ENCODE measurements around the gene WDFY3. TPM values are rescaled to one million over a fixed set of nuclear protein-coding genes. Genes with fewer than 3 reads are reported as not detected.

The WDFY3 gene
- total and polyA plus RNA-seq, 2 of the 4 experiments (the other 2 are of a cell fraction): 12.5 to 58.1 TPM

DNA sequence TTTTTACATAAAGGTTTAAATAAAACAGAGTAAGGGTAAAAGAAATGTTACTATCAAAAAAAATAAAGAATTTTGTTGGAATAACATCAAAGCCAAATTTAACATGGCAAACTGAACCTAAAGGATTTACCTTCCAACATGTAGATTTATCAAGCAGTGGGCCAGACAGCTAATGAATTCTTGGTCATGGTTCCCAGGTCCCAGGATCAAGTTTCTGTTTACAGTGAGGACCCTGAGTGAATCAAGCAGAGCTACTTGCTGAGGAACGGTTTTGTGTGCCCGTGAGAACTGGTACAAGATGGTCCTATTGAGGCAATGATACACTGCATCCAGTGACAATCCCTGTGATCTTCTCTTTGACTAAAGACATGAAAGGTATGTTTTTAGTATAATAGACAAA lies 226.4 kb downstream of the WDFY3 start:
- H3K27ac ChIP-seq (ENCODE audit: insufficient read depth, low read length): no peak overlapping the region
- H2AFZ ChIP-seq (replicated peaks; ENCODE audit: low read length, poor library complexity): no peak overlapping the region
- no peak overlapping the region for H2AK5ac ChIP-seq (ENCODE audit: low read depth, low read length)
- no peak overlapping the region for H4K5ac ChIP-seq (ENCODE audit: low read depth, low read length)
- H4K20me1 ChIP-seq (ENCODE audit: insufficient read depth, low read length): no peaks in the 10 kb centered on the region
- DNase-seq (no peak), ATAC-seq (ENCODE audit: low read depth) (no peak)
- dilution Hi-C loops (cut with HindIII; ENCODE audit: low sequenced_read_pairs, unreplicated experiment): no loop called here
- H4K91ac ChIP-seq (ENCODE audit: insufficient read depth, low read depth, low read length): no peak overlapping the region
- H3K79me1 ChIP-seq (ENCODE audit: low read depth in 1 of 2, low read length in 2 of 2): no peaks in the 10 kb centered on the region
- no peak overlapping the region for H2BK15ac ChIP-seq (ENCODE audit: low read depth, low read length)
- no peak overlapping the region for H2BK20ac ChIP-seq (ENCODE audit: low read depth, low read length)
- H3K9me1 ChIP-seq (ENCODE audit: insufficient read depth, low read length): no peaks in the 10 kb centered on the region
- no peaks in the 10 kb centered on the region for H3K27me3 ChIP-seq (ENCODE audit: control insufficient read depth, insufficient read depth, low read length)
- ChIA-PET POLR2A (ENCODE audit: unreplicated experiment) (no interaction called here), CTCF (interaction anchor here (0.9 kb wide), 1 partner anchor 231 kb away, joined by 4 read pairs; no protein-coding TSS in a partner anchor)
- no peak overlapping the region for H2BK120ac ChIP-seq (ENCODE audit: low read depth, low read length)
- no peak overlapping the region for H3K23ac ChIP-seq (ENCODE audit: low read depth, low read length)
- no peak overlapping the region for H3K18ac ChIP-seq (ENCODE audit: low read depth, low read length)
- intact Hi-C loops (cut with micrococcal nuclease): no loop called here
- no peak overlapping the region for H2AK9ac ChIP-seq (replicated peaks; ENCODE audit: low read depth, low read length, poor library complexity)
- H3K56ac ChIP-seq (ENCODE audit: extremely low read depth, insufficient read depth, low read length): no peak overlapping the region
- no peak overlapping the region for H3K4me2 ChIP-seq (ENCODE audit: low read depth, low read length)
- H3K4me1 ChIP-seq (ENCODE audit: control insufficient read depth, insufficient read depth, low read length): no peaks in the 10 kb centered on the region
- no peak overlapping the region for H3K14ac ChIP-seq (replicated peaks; ENCODE audit: low read depth, low read length)
- H3K4me3 ChIP-seq (ENCODE audit: insufficient read depth, low read depth, low read length): no peak overlapping the region
- no TSS peak for BruUV-seq (replicated peaks)
- WGBS, 2 experiments (ENCODE audit: extremely low coverage in 2 of 2, insufficient read length in 1 of 2): 76% methylated on average over 2 of the region's 2 CpGs; no CpG with 5 or more reads in 1 of the 2 experiments
- TF ChIP-seq CHD1 (IDR thresholded peaks at IDR 0.05; ENCODE audit: low read depth, low read length) (no peak), MXI1 (IDR thresholded peaks at IDR 0.05; ENCODE audit: borderline replicate concordance, low read depth, low read length) (no peak), RFX5 (IDR thresholded peaks at IDR 0.05; ENCODE audit: low read depth, low read length) (no peak), POLR2A (IDR thresholded peaks at IDR 0.05; ENCODE audit: low read depth, low read length) (no peak), MAZ (IDR thresholded peaks at IDR 0.05; ENCODE audit: borderline replicate concordance, low read depth, low read length) (no peak), MAFK (IDR thresholded peaks at IDR 0.05; ENCODE audit: low read depth, low read length) (no peak), NFE2L2 (IDR thresholded peaks at IDR 0.05; ENCODE audit: low read depth, low read length) (no peak), FOS (IDR thresholded peaks at IDR 0.05; ENCODE audit: low read depth, low read length) (no peak), BHLHE40 (IDR thresholded peaks at IDR 0.05; ENCODE audit: low read depth, low read length) (no peak), CEBPB (IDR thresholded peaks at IDR 0.05; ENCODE audit: low read depth, low read length) (no peak), RAD21 (IDR thresholded peaks at IDR 0.05; ENCODE audit: low read length) (no peak), SMC3 (IDR thresholded peaks at IDR 0.05; ENCODE audit: low read depth, low read length) (no peak), RCOR1 (IDR thresholded peaks at IDR 0.05; ENCODE audit: insufficient replicate concordance, low read length) (no peak), USF2 (IDR thresholded peaks at IDR 0.05; ENCODE audit: low read depth, low read length) (no peak)
- TF ChIP-seq, protein P1, sequence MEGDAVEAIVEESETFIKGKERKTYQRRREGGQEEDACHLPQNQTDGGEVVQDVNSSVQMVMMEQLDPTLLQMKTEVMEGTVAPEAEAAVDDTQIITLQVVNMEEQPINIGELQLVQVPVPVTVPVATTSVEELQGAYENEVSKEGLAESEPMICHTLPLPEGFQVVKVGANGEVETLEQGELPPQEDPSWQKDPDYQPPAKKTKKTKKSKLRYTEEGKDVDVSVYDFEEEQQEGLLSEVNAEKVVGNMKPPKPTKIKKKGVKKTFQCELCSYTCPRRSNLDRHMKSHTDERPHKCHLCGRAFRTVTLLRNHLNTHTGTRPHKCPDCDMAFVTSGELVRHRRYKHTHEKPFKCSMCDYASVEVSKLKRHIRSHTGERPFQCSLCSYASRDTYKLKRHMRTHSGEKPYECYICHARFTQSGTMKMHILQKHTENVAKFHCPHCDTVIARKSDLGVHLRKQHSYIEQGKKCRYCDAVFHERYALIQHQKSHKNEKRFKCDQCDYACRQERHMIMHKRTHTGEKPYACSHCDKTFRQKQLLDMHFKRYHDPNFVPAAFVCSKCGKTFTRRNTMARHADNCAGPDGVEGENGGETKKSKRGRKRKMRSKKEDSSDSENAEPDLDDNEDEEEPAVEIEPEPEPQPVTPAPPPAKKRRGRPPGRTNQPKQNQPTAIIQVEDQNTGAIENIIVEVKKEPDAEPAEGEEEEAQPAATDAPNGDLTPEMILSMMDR (conservative IDR thresholded peaks at IDR 0.05; ENCODE audit: low read depth, low read length): no peak
- TF ChIP-seq, protein P2, sequence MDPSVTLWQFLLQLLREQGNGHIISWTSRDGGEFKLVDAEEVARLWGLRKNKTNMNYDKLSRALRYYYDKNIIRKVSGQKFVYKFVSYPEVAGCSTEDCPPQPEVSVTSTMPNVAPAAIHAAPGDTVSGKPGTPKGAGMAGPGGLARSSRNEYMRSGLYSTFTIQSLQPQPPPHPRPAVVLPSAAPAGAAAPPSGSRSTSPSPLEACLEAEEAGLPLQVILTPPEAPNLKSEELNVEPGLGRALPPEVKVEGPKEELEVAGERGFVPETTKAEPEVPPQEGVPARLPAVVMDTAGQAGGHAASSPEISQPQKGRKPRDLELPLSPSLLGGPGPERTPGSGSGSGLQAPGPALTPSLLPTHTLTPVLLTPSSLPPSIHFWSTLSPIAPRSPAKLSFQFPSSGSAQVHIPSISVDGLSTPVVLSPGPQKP (IDR thresholded peaks at IDR 0.05; ENCODE audit: borderline replicate concordance, low read depth, low read length): no peak
- H3K4ac ChIP-seq (ENCODE audit: low read depth, low read length): no peak overlapping the region
- no peak overlapping the region for H2BK5ac ChIP-seq (ENCODE audit: low read depth, low read length, poor library complexity, severe bottlenecking)
- no peak overlapping the region for H4K8ac ChIP-seq (ENCODE audit: low read depth in 2 of 2, low read length in 2 of 2)
- H3K9me3 ChIP-seq (ENCODE audit: control insufficient read depth, insufficient read depth, low read length): no peaks in the 10 kb centered on the region
- H3K9ac ChIP-seq (ENCODE audit: low read depth, low read length): no peak overlapping the region
- in situ Hi-C loops (cut with MboI; ENCODE audit: low sequenced_read_pairs): no loop called here
- H3K36me3 ChIP-seq (ENCODE audit: control insufficient read depth, insufficient read depth, low read length): peaks cover 30% of the 10 kb centered on the region
